Activated T-helper 1 cell treated with anti-CD3 and anti-CD28 coated beads, Interleukin-12 subunit alpha, Interleukin-12 subunit beta, Interleukin-2, Interleukin-4 antibody, amounts not matched to agents 30 ng/mL and 10 ng/mL and 1 ng/mL, durations not matched to agents 14 hours and 24 hours and 36 hours (primary cell): Measurements from ENCODE around the gene CPEB1. TPM values are rescaled to one million over a fixed set of nuclear protein-coding genes. Genes with fewer than 3 reads are reported as not detected.

Source experiments
- DNase-seq: peaks from one replicate; pipeline ENCODE4 v3.0.0; 2021; ENCODE audit warnings: low spot score
- H3K27ac Mint-ChIP-seq: one replicate; pipeline ENCODE4 v1.8.0; 2021; ENCODE audit warnings: mild to moderate bottlenecking, mixed read lengths
- H3K27me3 Mint-ChIP-seq: one replicate; pipeline ENCODE4 v1.8.0; 2022; ENCODE audit warnings: mild to moderate bottlenecking, moderate library complexity, mixed read lengths; ENCODE audit not compliant: insufficient read depth
- H3K36me3 Mint-ChIP-seq: one replicate; pipeline ENCODE4 v1.8.0; 2021; ENCODE audit warnings: low read depth, mixed read lengths
- H3K4me1 Mint-ChIP-seq: one replicate; pipeline ENCODE4 v1.8.0; 2021; ENCODE audit warnings: low read depth, mixed read lengths
- H3K4me3 Mint-ChIP-seq: one replicate; pipeline ENCODE4 v1.8.0; 2021; ENCODE audit warnings: mild to moderate bottlenecking, moderate library complexity, mixed read lengths
- H3K9me3 Mint-ChIP-seq: one replicate; pipeline ENCODE4 v1.8.0; 2021; ENCODE audit warnings: mixed read lengths
- intact Hi-C: fragments of 100-400 bp; cut with micrococcal nuclease; formaldehyde crosslinking; loops from one replicate; pipeline ENCODE4 v1.15.1; 2024
- total RNA-seq: library from RNA; stranded (reverse); gene quantifications from 2 replicates; pipeline ENCODE4 v1.2.3, GENCODE V29; 2022

The CPEB1 gene
- total RNA-seq, 1 donor from 2014 or later, result not detected

GRCh38 chr15:82663186-82663600, 16.0 kb upstream of the CPEB1 start:
- H3K4me1 Mint-ChIP-seq, result no peaks in the 10 kb centered on the region
- DNase-seq, result peak; percentile 26
- intact Hi-C loops, result loop anchor here (1.0 kb wide), 2 partner anchors 46 to 87 kb away; partner anchors contain the start of gene AP3B2
- no peaks in the 10 kb centered on the region for H3K9me3 Mint-ChIP-seq
- H3K36me3 Mint-ChIP-seq, result no peaks in the 10 kb centered on the region
- H3K4me3 Mint-ChIP-seq, result no peak overlapping the region
- H3K27me3 Mint-ChIP-seq, result no peaks in the 10 kb centered on the region
- no peak overlapping the region for H3K27ac Mint-ChIP-seq

GRCh38 chr15:82662641-82663040, 15.5 kb upstream of the CPEB1 start:
- H3K4me3 Mint-ChIP-seq, result no peak overlapping the region
- intact Hi-C loops, result loop anchor here (1.0 kb wide), 2 partner anchors 47 to 88 kb away; partner anchors contain the start of gene AP3B2
- H3K9me3 Mint-ChIP-seq, result no peaks in the 10 kb centered on the region
- H3K27me3 Mint-ChIP-seq, result no peaks in the 10 kb centered on the region
- H3K36me3 Mint-ChIP-seq, result no peaks in the 10 kb centered on the region
- H3K4me1 Mint-ChIP-seq, result no peaks in the 10 kb centered on the region
- DNase-seq, result no peak
- H3K27ac Mint-ChIP-seq, result no peak overlapping the region

- intact Hi-C loops, result no loop called here
- H3K9me3 Mint-ChIP-seq, result no peaks in the 10 kb centered on the region
- H3K4me3 Mint-ChIP-seq, result no peak overlapping the region
- no peak overlapping the region for H3K27ac Mint-ChIP-seq
- DNase-seq, result no peak
- H3K4me1 Mint-ChIP-seq, result no peaks in the 10 kb centered on the region
- no peaks in the 10 kb centered on the region for H3K27me3 Mint-ChIP-seq
- H3K36me3 Mint-ChIP-seq, result no peaks in the 10 kb centered on the region
Observed at GRCh38 chr15:82660378-82660777, 13.2 kb upstream of the CPEB1 start.

GRCh38 chr15:82656641-82657266, 9.6 kb upstream of the CPEB1 start:
- intact Hi-C loops, result no loop called here
- no peaks in the 10 kb centered on the region for H3K9me3 Mint-ChIP-seq
- no peaks in the 10 kb centered on the region for H3K4me1 Mint-ChIP-seq

GRCh38 chr15:82655606-82656005, 8.4 kb upstream of the CPEB1 start:
- Mint-ChIP-seq H3K9me3 (no peaks in the 10 kb centered on the region), H3K27ac (no peak overlapping the region), H3K4me1 (no peaks in the 10 kb centered on the region), H3K4me3 (no peak overlapping the region), H3K27me3 (peaks cover 7% of the 10 kb centered on the region), H3K36me3 (no peaks in the 10 kb centered on the region)
- no peak for DNase-seq
- intact Hi-C loops, result no loop called here

More at GRCh38 chr15:82656641-82657266, 9.6 kb upstream of the CPEB1 start:
- peak overlapping the region; percentile 26 for H3K27ac Mint-ChIP-seq
- H3K36me3 Mint-ChIP-seq, result no peaks in the 10 kb centered on the region
- H3K27me3 Mint-ChIP-seq, result peaks cover 7% of the 10 kb centered on the region
- no peak for DNase-seq
- H3K4me3 Mint-ChIP-seq, result no peak overlapping the region

GRCh38 chr15:82653483-82654168, 6.5 kb upstream of the CPEB1 start:
- intact Hi-C loops, result no loop called here

GRCh38 chr15:82651708-82652107, 4.5 kb upstream of the CPEB1 start:
- Mint-ChIP-seq H3K4me1 (no peaks in the 10 kb centered on the region), H3K4me3 (no peak overlapping the region)

More at GRCh38 chr15:82653483-82654168, 6.5 kb upstream of the CPEB1 start:
- Mint-ChIP-seq H3K27me3 (peaks cover 16% of the 10 kb centered on the region), H3K27ac (no peak overlapping the region), H3K36me3 (no peaks in the 10 kb centered on the region), H3K4me3 (no peak overlapping the region), H3K9me3 (no peaks in the 10 kb centered on the region), H3K4me1 (no peaks in the 10 kb centered on the region)
- no peak for DNase-seq

GRCh38 chr15:82650046-82650670, 3.0 kb upstream of the CPEB1 start:
- Mint-ChIP-seq H3K27ac (no peak overlapping the region), H3K4me1 (no peaks in the 10 kb centered on the region), H3K27me3 (peaks cover 30% of the 10 kb centered on the region), H3K4me3 (no peak overlapping the region), H3K9me3 (no peaks in the 10 kb centered on the region), H3K36me3 (no peaks in the 10 kb centered on the region)
- DNase-seq, result no peak
- intact Hi-C loops, result no loop called here

More at GRCh38 chr15:82651708-82652107, 4.5 kb upstream of the CPEB1 start:
- no peak overlapping the region for H3K27ac Mint-ChIP-seq
- no peaks in the 10 kb centered on the region for H3K9me3 Mint-ChIP-seq
- H3K27me3 Mint-ChIP-seq, result peaks cover 22% of the 10 kb centered on the region
- no peaks in the 10 kb centered on the region for H3K36me3 Mint-ChIP-seq
- intact Hi-C loops, result no loop called here
- no peak for DNase-seq

- DNase-seq, result no peak
- H3K27me3 Mint-ChIP-seq, result peaks cover 32% of the 10 kb centered on the region
Observed at GRCh38 chr15:82649226-82649999, 2.2 kb upstream of the CPEB1 start.

GRCh38 chr15:82648257-82649103, 1.3 kb upstream of the CPEB1 start:
- intact Hi-C loops, result no loop called here
- no peaks in the 10 kb centered on the region for H3K36me3 Mint-ChIP-seq
- H3K27me3 Mint-ChIP-seq, result peaks cover 33% of the 10 kb centered on the region
- H3K4me1 Mint-ChIP-seq, result no peaks in the 10 kb centered on the region
- H3K4me3 Mint-ChIP-seq, result no peak overlapping the region
- H3K27ac Mint-ChIP-seq, result no peak overlapping the region
- no peaks in the 10 kb centered on the region for H3K9me3 Mint-ChIP-seq
- DNase-seq, result no peak

More at GRCh38 chr15:82649226-82649999, 2.2 kb upstream of the CPEB1 start:
- H3K27ac Mint-ChIP-seq, result no peak overlapping the region
- no peaks in the 10 kb centered on the region for H3K4me1 Mint-ChIP-seq
- no peaks in the 10 kb centered on the region for H3K9me3 Mint-ChIP-seq
- H3K36me3 Mint-ChIP-seq, result no peaks in the 10 kb centered on the region
- intact Hi-C loops, result no loop called here
- H3K4me3 Mint-ChIP-seq, result no peak overlapping the region

GRCh38 chr15:82647835-82648256, 683 bp upstream of the CPEB1 start:
- Mint-ChIP-seq H3K4me3 (no peak overlapping the region), H3K9me3 (no peaks in the 10 kb centered on the region), H3K27ac (no peak overlapping the region), H3K27me3 (peaks cover 38% of the 10 kb centered on the region), H3K4me1 (no peaks in the 10 kb centered on the region), H3K36me3 (no peaks in the 10 kb centered on the region)
- no peak for DNase-seq
- intact Hi-C loops, result no loop called here
